ENCODE measurements around the gene ITGB2.
"Not testable (repeated sequence)": the region's sequence is repeated elsewhere in the genome, so short reads cannot be mapped to it uniquely, and the experiment has no call there.

ITGB2 gene

DNA sequence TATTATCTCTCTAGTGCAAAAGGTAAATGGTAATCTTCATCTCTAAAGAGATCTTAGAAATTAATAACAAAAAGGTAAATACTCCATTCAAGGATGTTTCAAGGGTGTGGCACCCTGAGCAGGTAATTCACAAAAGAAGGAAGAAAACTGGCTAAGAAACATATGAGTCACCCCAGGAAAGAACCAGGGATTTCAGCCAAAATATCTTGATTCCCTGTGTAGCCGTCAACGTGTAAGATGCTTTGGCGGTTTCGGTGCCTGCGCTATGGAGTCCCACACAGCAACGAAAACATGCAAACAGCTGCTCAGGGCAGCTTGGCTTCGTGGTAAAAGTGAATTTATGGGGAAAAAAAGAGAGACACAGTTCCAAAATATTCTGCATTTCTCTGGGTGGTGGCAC is 3.7 kb downstream of the ITGB2 start:
- DNase-seq (ENCODE audit: low read depth, low spot score) = no peak
- ChIA-PET CTCF (interaction anchor here (1.2 to 1.6 kb wide), 3 partner anchors 24 to 224 kb away, joined by 3 to 4 read pairs (median 3); no protein-coding TSS in a partner anchor), POLR2A (interaction anchor here (1.8 kb wide), 1 partner anchor 43 kb away, joined by 3 read pairs; the partner anchor contains the start of gene PTTG1IP)
- no peak for TF ChIP-seq CTCF (IDR thresholded peaks at IDR 0.05; ENCODE audit: insufficient read depth, low read length, missing control alignments)
- no peak overlapping the region for H3K4me3 ChIP-seq (ENCODE audit: low read depth, low read length)

- CTCF ChIA-PET = interaction anchor here (0.8 kb wide), 1 partner anchor 7 kb away, joined by 3 read pairs; no protein-coding TSS in a partner anchor
- no peak for TF ChIP-seq CTCF (IDR thresholded peaks at IDR 0.05; ENCODE audit: insufficient read depth, low read length, missing control alignments)
- no peak for DNase-seq (ENCODE audit: low read depth, low spot score)
- POLR2A ChIA-PET = no interaction called here
- no peak overlapping the region for H3K4me3 ChIP-seq (ENCODE audit: low read depth, low read length)
These were observed 6.4 kb downstream of the ITGB2 start for GRCh38 chr21:44914176-44914874.

DNA sequence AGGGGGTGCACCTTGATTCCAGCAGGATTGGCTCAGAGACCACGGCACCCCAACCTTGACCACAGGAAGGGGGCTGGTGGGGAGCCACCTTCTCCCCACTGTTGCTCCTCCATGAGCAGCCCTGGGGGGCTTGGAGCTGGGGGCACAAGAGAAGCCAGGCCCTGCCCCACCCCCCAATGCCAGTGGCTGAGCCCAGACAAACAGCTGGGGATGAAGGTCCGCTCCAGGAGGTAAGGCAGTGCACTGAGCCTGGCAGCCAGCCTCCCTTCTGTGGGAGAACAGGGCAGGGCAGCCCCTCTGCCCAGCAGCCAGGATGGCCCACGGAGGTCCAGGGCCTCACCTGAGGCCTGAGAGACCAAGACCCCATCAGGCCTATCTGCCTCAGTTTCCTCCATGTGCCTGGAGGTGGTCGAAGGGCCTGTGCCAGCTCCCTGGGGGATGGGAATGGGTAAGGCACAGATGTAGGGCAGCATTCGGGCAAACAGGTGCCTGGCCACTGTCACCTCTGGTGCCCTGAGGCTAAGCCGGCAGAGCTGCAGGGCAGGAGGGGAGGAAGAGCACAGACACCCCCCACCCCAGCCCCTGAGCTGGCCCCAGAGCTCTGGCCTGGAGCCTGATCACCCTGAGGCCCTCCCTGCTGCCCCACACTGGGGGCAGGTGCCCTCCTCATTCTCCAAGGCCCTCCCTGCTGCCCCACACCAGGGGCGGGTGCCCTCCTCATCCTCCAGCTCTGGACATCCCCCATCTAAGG is 7.1 kb downstream of the ITGB2 start:
- TF ChIP-seq CTCF (IDR thresholded peaks at IDR 0.05; ENCODE audit: insufficient read depth, low read length, missing control alignments) = no peak
- CTCF ChIA-PET = interaction anchor here (0.8 kb wide), 1 partner anchor 224 kb away, joined by 4 read pairs; no protein-coding TSS in a partner anchor
- no peak for DNase-seq (ENCODE audit: low read depth, low spot score)
- POLR2A ChIA-PET = no interaction called here
- no peak overlapping the region for H3K4me3 ChIP-seq (ENCODE audit: low read depth, low read length)

GRCh38 chr21:44912506-44913412 is 7.9 kb downstream of the ITGB2 start:
- CTCF ChIA-PET = interaction anchor here (0.8 kb wide), 1 partner anchor 225 kb away, joined by 4 read pairs; no protein-coding TSS in a partner anchor
- DNase-seq (ENCODE audit: low read depth, low spot score); POLR2A ChIA-PET; H3K4me3 ChIP-seq (ENCODE audit: low read depth, low read length): not testable (repeated sequence)

DNA sequence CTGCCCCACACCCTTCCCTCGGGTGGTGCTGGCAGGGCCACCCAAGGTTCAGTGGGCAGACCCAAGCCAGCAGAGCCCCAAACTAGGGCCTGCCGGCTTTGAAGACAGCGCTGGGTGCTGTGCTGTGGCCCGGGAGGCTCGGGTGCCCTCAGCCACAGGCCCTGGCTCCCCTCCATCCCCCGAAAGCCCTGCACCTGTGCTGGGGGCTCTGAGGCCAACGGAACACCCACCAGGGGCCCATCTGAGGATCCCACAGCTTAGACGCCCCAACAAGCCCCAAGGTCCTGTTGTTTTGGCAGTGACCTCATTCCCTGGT is 8.6 kb downstream of the ITGB2 start:
- CTCF ChIA-PET = no interaction called here
- POLR2A ChIA-PET = no interaction called here

More for the DNA sequence above, 8.6 kb downstream of the ITGB2 start:
- no peak for TF ChIP-seq CTCF (IDR thresholded peaks at IDR 0.05; ENCODE audit: insufficient read depth, low read length, missing control alignments)
- no peak overlapping the region for H3K4me3 ChIP-seq (ENCODE audit: low read depth, low read length)
- no peak for DNase-seq (ENCODE audit: low read depth, low spot score)

All from AG04449 (cell line).